GM23338 (cell line): ENCODE data around the gene ARL5C.

Experiments
- EZH2 ChIP-seq: fragments of 200-600 bp; sonication (generic); IDR thresholded peaks from one replicate; pipeline ENCODE4 v1.8.0; 2017; ENCODE audit warnings: antibody characterized with exemption, mild to moderate bottlenecking, low read depth; ENCODE audit not compliant: unreplicated experiment
- EZH2phosphoT487 ChIP-seq: fragments of 200-600 bp; sonication (generic); IDR thresholded peaks from one replicate; pipeline ENCODE4 v1.8.1; 2018; ENCODE audit warnings: antibody characterized with exemption; ENCODE audit not compliant: unreplicated experiment
- POLR2AphosphoS5 ChIP-seq: IDR thresholded peaks from 2 replicates; pipeline ENCODE4 v1.6.1; 2016; ENCODE audit warnings: antibody characterized with exemption, low read depth
- ZNF114 ChIP-seq: fragments of 250-450 bp; sonication (Bioruptor Pico); IDR thresholded peaks from 2 replicates; pipeline ENCODE4 v1.5.0; 2020; ENCODE audit warnings: mild to moderate bottlenecking, moderate library complexity
- TF ChIP-seq, protein P1 (sequence below), 2 experiments: fragments of 200-600 bp in 1 of 2; sonication (generic) in 1 of 2; conservative IDR thresholded peaks; 2 replicates each; pipeline versions ENCODE4 v1.5.1 to v1.6.1; 2016 to 2017; ENCODE audit warnings: antibody characterized with exemption in 2 of 2, low read depth in 2 of 2, mild to moderate bottlenecking in 2 of 2, moderate library complexity in 1 of 2
- TF ChIP-seq, protein P2 (sequence below): IDR thresholded peaks from one replicate; pipeline ENCODE4 v1.6.1; 2018; ENCODE audit warnings: antibody characterized with exemption; ENCODE audit not compliant: unreplicated experiment

DNA sequence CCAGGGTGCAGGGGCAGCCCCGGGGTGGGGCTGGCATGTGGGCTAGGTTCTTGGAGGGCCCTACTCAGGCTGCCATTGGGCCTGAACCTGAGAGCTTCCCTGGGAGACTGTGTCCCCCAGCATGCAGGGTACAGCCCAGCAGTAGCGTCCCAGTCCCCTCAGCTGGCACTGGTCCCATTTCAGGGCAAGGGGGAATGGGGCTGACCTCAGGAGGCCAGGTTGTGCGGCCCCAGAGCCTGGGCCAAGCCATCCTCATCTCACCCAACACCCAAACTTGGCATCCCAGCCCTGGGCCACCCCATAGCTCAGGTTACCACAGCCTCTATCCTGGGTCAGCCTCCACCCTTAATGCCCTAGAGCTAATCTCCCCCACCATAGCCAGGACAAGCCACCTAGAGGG is 20.8 kb downstream of the ARL5C start:
- no peak for TF ChIP-seq POLR2AphosphoS5
- TF ChIP-seq, protein P1, sequence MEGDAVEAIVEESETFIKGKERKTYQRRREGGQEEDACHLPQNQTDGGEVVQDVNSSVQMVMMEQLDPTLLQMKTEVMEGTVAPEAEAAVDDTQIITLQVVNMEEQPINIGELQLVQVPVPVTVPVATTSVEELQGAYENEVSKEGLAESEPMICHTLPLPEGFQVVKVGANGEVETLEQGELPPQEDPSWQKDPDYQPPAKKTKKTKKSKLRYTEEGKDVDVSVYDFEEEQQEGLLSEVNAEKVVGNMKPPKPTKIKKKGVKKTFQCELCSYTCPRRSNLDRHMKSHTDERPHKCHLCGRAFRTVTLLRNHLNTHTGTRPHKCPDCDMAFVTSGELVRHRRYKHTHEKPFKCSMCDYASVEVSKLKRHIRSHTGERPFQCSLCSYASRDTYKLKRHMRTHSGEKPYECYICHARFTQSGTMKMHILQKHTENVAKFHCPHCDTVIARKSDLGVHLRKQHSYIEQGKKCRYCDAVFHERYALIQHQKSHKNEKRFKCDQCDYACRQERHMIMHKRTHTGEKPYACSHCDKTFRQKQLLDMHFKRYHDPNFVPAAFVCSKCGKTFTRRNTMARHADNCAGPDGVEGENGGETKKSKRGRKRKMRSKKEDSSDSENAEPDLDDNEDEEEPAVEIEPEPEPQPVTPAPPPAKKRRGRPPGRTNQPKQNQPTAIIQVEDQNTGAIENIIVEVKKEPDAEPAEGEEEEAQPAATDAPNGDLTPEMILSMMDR (conservative IDR thresholded peaks at IDR 0.05; ENCODE audit: low read depth in 2 of 2), result no peak
- TF ChIP-seq, protein P2, sequence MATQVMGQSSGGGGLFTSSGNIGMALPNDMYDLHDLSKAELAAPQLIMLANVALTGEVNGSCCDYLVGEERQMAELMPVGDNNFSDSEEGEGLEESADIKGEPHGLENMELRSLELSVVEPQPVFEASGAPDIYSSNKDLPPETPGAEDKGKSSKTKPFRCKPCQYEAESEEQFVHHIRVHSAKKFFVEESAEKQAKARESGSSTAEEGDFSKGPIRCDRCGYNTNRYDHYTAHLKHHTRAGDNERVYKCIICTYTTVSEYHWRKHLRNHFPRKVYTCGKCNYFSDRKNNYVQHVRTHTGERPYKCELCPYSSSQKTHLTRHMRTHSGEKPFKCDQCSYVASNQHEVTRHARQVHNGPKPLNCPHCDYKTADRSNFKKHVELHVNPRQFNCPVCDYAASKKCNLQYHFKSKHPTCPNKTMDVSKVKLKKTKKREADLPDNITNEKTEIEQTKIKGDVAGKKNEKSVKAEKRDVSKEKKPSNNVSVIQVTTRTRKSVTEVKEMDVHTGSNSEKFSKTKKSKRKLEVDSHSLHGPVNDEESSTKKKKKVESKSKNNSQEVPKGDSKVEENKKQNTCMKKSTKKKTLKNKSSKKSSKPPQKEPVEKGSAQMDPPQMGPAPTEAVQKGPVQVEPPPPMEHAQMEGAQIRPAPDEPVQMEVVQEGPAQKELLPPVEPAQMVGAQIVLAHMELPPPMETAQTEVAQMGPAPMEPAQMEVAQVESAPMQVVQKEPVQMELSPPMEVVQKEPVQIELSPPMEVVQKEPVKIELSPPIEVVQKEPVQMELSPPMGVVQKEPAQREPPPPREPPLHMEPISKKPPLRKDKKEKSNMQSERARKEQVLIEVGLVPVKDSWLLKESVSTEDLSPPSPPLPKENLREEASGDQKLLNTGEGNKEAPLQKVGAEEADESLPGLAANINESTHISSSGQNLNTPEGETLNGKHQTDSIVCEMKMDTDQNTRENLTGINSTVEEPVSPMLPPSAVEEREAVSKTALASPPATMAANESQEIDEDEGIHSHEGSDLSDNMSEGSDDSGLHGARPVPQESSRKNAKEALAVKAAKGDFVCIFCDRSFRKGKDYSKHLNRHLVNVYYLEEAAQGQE, result no peak
- TF ChIP-seq EZH2, result no peak
- TF ChIP-seq ZNF114 (CRISPR knock-in tag), result no peak
- TF ChIP-seq EZH2phosphoT487, result no peak
